ENCODE data around the gene ACAN.

ACAN gene

DNA sequence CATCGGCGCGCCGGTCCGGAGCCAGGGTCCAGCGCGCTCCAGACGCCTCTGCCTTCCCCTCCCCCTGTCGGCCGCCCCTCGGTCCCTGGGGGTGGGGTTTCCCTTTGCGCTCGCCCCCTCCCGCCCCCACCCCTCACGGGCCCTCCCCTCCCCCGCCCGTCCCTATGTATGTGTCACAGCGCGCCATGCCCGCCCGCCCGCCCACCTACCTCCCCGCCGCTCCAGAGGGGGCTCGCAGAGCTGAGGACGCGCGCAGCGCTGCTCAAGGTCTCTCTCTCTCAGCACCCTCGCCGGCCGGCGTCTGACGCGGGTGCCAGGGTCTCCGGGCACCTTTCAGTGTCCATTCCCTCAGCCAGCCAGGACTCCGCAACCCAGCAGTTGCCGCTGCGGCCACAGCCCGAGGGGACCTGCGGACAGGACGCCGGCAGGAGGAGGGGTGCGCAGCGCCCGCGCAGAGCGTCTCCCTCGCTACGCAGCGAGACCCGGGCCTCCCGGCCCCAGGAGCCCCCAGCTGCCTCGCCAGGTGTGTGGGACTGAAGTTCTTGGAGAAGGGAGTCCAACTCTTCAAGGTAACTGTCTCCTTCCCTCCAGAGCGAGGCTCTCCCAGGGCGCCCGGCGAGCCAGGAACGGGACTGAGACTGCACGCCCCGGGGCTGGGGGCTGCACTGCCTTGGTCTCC, at the start of gene ACAN:
TSS of gene ACAN (plus strand) at position 196 of the 679 bp plus-strand sequence. CDS start 32,771 bp downstream, outside the sequence.
- no peak for DNase-seq (ENCODE audit: low spot score)

DNA sequence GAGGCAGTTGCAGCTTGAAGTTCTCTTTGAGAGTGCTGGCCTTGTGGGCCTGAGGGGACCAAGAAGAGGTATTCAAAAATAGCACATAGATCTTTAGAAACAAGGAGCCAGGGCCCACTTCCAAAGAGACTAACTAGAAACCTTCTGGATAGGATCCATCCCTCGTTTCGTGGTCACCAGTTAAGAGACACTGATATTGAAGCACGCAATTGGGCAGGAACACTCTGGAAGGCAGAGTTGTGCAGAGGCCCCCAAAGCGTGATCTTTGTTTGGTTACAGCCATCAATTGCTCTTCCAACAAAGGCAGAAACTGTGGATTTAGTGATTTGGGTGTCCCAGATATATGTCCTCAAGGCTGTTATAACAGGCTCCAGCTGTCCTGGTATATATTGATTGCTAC, 46.7 kb upstream of the ACAN start:
- no peak for DNase-seq (ENCODE audit: low spot score)

DNA sequence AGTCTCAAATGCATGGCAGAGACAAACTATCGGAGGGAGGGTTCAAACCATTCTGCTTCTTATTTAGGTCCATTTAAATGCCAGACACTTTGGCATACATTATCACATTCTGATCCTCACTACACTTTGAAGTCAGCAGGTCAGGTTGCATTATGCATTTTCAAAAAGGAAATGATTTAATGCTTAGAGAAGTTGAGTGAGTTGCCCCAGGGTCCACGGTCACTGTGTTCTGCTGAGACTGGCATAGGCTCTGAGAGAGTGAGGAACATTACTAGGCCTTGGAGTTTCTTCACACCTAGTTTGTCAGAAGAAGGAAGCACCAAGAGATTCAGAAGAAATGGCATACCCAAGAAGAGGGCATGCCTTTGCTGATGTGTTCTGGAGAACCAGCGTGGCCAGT, 46.3 kb upstream of the ACAN start:
- no peak for DNase-seq (ENCODE audit: low spot score)

DNA sequence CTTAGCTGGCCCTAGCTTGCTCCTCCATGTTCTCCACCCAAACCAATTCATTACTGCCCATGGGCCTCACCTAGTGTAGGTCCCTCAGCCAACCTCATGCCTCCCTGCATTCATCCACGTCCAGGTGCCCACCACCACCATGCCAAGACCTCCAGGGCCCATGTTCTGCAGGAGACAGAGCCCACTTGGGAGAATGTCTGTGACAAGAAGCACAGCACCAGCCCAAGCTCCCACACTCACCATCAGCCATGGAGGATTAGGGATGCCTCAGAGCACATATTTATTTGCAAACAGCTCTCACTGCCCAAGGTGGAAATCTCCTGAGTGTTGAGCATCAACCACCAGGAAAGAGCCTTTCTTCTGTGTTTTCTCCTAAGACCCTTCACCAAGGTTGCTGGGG, 43.4 kb upstream of the ACAN start:
- DNase-seq (ENCODE audit: low spot score) = no peak

DNA sequence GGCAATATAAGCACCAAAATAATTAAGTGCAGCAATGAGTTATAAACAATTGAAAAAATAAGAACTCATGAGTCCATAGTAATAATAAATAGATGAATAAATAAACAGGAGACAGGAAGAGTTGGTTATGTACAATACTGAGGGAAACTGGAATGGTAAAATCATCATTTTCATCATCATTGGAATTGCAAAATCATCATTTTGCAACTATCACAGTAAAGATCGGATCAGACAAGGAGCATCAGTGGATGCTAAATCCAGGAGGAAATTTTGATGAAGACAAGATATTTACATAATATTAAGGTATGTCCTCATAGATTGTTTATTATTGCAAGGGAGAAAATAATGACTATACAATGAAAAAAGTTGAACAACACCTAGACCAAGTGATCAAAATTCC, 38.8 kb upstream of the ACAN start:
- no peak for DNase-seq (ENCODE audit: low spot score)

DNA sequence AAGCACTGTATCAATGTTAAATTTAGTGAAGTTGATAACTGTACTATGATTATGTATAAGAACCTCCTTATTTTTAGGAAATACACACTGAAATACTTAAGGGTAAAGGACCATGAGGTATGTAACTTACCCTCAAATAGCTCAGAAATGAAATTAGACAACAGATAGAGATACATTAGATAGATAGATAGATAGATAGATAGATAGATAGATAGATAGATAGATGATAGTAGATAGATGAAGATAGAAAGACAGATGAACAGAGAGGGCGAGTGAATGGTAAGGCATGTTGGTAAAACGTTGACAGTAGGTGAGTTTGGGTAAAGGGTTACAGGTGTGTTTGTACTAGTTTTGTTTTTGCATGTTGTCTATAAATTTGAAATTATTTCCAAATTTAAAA, 38.0 kb upstream of the ACAN start:
- no peak for DNase-seq (ENCODE audit: low spot score)

DNA sequence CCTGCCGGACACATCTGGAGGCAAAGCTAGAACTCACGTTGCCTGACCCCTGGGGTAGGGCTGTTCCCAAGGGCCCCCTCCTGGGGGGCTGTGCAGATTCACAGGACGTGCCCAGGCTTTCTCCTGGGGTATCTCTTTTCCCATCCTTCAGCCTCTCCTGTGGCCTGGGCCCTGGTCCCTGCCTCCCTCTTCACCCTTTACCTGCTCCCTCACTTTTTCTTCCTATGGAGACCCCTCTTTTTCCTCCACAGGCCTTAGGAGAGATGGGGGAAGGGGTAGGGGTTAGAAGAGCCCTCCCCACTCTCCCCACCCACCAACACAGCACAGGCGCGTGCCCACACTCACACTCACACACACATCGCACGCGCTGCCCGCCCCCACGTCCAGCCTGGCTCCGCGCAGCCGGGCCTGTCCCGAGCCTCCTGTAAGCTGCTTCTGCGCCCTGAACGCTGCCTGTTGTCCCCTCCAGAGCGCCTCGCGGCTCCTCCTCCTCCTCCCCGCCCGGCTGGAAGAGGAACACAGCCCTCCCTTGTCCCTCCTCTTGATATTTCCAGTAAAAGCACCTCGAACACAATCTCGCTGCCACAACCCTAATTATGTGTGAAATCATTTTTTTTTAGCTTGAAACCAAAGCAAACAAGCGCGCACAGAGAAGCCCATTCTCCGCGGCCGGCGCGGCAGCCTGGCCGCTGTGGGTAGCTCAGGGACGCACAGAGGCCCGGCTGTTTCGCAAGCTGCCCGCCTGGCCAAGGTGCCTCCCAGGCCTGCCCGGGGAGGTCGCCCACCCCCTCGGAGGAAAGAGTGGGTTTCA, 33.9 kb upstream of the ACAN start:
- no peak for DNase-seq (ENCODE audit: low spot score)

DNA sequence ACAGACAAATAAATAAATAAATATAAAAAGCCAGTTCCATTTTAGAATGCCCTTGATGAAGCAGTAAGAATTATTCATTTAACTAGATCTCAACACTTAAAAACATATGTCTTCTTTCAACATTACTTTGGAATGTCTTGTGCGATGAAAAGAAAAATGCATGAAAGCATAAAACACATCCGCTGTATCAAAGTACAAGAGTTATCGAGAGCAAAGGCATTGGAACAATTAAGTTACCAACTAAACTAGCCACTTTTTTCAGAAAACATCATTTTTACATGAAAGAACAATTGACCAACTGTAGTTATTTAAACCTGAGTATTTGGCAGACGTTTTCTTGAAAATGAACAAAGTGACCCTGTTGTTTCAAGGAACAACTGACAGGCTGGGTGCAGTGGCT, 27.5 kb upstream of the ACAN start:
- no peak for DNase-seq (ENCODE audit: low spot score)

DNA sequence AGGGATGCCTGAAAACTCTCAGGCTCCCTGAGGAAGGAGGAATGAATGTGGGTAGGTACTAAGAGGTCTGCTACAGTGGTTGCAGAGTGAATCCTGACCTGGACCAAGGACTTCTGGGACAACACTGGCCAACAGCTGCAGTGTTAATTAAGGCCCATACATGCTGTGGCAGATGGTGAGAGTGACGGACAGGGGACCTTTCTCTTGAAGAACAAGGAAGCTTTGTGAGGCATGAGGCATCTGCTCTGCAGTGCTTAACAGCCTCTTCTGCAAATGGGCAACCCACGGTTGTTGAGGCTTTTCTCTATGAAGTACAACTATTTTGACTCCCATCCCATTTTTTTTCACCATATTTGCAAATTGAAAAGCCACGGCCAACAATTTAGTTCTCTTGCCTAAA, 26.6 kb upstream of the ACAN start:
- no peak for DNase-seq (ENCODE audit: low spot score)

DNA sequence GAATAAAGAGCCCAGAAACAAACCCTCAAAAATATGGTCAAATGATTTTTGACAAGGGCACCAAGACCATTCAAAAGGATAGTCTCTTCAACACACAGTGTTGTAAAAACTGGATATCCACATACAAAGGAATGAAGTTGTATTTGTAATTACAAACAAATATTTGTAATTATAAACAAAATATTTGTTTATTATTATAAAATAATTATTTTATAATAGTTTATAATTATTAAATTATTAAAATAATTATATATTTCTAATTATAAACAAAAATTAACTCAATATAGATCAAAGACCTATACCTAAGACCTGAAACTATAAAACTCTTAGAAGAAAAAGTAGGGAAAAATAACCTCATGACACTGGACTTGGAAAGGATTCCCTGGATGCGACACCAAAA, 23.3 kb upstream of the ACAN start:
- no peak for DNase-seq (ENCODE audit: low spot score)

DNA sequence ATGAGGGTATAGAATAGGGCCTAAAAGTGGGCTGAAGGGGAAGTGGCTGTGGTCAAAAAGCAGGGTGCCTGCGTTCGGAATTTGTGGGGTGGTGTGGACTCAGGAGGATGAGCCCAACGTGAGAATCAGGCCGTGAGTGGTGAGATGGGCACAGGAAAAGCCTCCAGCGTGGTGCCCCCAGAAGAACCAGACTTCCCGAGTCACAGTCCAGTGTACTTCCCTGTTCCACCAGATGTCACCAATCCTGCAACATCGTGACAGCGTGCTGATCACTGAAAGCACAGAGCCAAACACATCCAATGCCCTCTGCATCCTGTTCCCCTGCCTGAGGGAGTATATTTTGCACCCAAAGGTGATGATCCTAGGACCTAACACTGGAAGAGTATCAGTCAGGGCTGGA, 20.8 kb upstream of the ACAN start:
- DNase-seq (ENCODE audit: low spot score) = no peak

DNA sequence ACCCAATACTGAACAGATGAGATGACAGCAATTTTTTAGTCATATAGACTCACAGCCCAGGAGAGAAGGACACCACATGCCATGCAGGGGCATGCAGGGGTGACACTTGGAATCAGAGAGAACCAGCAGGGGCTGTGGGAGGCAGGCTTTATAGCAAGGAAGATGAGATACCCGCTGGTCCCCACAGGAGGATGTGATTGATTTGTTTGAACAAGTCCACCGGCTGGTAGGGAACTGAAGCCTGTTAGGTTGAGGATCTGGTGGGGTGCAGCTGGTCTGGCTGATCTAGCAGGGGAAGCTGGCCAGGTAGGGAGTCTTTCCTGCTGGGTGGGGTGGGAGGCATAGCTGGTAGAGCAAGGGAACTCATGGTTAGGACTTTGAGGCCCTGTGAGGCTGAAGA, 18.0 kb upstream of the ACAN start:
- no peak for DNase-seq (ENCODE audit: low spot score)

DNA sequence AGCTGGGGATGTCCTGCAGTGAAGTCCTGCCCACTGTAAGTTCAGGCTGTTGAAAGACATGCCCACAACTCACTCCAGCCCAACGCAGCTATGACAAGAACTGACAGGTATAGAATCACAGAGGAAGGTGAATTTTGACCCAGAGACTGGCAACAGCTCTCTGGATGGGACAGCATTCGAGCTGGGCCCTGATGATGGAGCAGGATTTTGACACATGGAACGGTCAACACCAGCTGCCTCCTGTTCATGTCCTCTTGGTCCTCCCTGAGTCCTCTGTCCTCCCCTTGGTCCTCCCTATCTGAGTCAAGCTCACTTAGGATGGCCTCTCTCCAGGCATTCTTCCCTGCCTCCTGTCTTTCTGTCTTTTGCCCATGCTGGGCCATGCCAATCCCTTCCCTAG, 15.2 kb upstream of the ACAN start:
- no peak for DNase-seq (ENCODE audit: low spot score)

DNA sequence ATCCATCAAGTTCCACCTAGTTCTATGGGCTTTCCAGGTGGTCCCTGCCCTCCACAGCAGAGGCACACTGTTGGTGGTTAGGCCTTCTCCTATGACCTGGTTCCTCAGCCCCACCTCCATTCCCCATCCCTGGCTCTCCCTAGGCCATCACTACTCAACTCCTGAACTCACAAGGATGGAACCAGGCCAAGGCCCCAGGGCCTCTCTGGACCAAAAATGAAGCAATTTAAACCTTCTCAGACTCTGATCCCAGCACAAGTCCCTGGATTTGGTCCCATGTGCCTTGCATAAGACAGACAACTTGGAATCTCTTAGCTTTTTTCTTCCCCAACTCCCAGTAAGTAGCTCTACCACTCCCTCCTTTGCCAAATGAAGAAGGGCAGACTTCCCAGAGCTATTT, 14.4 kb upstream of the ACAN start:
- DNase-seq (ENCODE audit: low spot score) = no peak

DNA sequence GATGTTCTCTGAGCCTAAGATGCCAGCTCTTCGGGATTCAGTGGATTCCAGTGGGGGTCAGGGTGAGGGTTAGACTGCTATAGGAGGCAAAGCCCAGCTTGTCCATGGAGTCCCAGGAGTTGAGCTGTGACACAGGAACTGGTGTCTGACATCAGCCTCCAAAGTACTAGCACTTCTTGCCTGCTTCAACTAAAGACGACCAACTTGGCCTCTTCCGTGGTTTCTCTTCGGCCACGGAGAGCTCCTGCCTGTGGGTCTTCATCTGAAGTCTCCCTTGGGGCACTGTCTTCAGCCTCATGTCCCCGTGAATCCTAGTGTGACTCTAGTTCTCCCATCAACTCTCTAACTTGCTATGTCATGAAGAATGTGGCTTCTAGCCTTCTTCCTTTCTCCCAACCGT, 12.8 kb upstream of the ACAN start:
- DNase-seq (ENCODE audit: low spot score) = no peak

DNA sequence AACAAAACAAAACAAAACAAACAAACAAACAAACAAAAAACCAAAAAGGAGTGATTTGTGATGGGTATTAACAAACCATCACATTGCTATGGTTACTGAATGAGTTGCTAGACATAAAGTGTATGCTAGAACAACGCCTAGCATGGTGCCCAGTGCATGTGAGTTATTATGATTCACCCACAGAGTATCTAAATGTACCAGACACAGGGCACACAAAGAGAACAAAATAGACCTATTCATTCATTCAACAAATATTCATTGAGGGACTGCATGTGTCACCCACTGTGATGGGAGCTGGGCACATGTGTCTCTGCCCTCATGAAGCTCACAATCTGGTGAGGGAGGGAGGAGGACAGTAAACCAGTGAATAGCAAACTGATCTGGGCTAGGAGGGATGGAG, 11.6 kb upstream of the ACAN start:
- DNase-seq (ENCODE audit: low spot score) = no peak

DNA sequence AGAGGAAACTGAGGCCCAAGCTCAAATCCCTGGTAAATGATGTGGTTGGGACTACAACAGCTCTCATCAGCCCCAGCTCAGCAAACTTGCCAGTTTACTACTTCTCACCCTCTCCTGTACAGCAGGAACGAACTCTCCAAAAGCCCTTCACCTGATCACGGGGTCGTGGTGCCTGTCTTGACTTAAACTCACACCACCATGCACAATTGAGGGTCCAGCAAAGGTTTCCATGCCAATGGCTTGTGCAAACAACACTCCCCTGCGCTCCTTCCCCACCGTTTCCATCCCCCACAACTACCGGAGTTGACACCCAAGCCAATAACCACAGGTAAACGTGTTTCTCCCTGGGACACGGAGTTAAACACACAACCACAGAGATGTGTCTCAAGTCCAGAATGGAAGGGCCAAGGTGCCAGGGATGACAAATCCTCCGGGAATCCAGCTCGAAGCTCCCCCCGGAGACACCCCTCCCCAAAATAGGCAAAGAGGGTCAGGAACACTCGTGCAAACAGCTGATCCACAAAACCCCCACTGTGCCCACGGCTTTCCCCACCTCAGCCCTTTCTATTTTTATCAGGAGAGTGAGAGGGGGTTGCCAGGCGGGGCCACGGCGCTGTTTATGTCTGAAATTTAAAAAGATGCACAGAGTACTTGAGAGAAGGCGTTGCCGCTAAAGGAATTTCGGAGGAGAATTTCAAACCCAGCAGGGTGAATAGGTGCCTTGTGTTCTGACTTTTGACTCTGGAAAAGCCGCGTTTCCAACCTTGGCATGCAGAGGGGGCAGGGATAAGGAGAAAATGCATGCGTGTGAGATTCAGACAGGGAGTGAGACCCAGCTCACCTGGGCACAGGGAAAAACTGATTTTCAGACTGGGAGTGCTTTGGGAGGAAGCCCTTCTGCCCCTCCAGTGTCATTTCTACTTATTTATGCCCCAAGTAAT, 10.6 kb upstream of the ACAN start:
- no peak for DNase-seq (ENCODE audit: low spot score)

DNA sequence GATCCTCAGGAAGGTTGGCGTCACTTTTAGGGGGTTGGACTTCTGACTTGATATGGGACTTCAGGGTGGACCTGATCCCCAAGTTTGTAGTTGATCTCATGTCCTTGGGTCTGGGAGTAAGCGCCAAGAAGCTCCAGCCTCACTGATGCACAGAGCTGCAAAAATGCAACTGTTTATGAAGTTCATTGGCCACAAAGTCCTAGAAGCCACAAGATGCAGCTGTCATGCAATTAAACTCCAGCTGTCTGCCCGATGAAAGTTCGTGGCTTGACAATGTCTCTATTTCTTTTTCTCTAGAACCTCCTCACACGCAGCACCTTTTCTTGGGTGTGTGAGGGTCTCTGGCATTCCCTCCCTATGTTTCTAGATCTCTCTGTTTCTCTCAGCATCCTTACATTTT, 9.2 kb upstream of the ACAN start:
- DNase-seq (ENCODE audit: low spot score) = no peak

DNA sequence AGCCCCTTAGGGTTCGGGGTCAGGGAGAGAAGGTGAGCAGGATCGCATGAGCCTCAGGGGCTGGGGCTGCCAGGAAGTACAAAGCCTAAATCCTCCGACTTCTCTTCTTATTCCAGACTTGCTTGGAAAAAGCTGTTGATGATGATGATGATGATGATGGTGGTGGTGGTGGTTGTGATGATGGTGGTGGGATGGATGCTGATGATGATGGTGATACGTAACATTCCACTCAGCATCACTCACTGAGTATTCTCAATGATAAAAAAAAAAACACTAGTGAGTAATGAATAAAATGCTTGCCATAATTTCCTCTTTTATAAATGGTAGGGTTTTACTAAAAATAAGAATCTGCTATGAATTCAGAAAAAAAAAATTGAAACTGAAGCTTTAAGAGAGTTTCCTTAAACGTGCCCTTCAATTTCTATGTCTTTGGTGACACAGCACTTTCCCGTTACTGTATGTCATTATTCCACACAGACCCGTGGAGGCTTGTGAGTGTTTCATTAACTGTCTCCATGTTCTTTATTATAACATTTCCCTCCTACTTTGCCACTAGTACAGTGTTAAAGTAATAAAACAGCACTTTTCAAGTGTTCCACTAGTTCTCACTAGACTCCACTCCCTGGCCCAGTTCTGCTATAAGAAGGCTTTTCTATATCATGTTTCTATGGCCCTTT, 5.4 kb upstream of the ACAN start:
- no peak for DNase-seq (ENCODE audit: low spot score)

DNA sequence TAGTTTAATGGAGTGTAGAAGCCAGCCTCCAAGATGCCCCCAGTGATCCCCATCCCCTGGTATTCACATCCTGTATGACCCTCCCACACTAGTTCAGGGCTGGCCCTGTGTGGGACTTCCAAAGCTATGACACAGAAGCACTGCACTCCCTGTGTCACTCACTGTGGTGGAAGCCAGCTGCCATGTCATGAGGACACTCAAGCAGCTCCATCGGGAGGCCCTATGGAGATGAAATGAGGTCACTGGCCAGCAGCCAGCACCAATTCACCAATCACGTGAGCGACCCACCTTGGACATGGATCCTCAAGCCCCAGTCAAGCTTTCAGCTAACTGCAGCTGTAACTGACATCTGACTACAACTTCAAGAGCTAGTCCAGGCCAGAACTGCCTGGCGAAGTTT, 3.9 kb upstream of the ACAN start:
- no peak for DNase-seq (ENCODE audit: low spot score)

DNA sequence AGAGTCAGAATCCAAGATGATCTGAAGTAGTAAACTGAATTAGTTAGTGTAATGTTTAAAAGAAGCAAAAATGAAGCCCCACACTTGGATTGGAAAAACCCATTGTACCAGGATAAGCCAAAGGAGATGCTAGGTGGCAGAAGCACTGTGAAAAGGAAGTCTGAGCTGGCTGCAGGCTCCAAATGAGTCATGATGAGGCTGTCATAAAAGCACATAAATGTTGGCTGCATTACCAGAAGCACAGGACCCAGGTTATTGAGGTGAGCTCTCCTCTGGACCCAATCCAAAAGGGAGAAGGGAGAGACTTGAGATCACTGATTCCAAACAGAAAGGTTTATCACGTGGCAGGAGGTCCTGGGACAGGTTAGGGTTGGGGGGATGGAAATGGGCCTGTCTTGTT, 3.2 kb upstream of the ACAN start:
- no peak for DNase-seq (ENCODE audit: low spot score)

DNA sequence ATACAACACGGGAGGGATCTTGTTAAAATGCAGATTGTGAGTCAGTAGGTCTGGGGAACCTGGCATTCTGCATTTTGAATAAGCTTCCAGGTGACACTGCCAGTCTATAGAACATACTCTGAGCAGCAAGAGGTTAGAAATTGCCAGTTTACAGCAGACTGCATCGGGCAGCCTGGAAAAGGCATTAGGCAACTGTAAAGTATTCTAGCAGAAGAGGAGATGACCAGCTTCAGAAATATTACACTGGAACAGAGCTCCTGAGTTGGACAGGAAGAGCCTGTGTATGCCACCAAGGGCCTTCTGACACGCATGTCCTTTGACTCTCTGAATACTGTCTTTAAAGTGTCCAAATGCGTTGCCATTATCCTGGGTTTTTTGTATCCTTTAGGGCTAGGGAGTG, 2.5 kb upstream of the ACAN start:
- DNase-seq (ENCODE audit: low spot score) = no peak

Measured in NAMALWA (cell line).